HFF-Myc (cell line): ENCODE data around the gene ZDHHC5.

Source experiments
- DNase-seq: peaks from one replicate; pipeline ENCODE4 v3.0.0-alpha.2; 2011; ENCODE audit warnings: low read depth; ENCODE audit errors: extremely low read depth
- H3K4me3 ChIP-seq: replicated peaks from 2 replicates; pipeline ENCODE4 v1.5.1; 2011; ENCODE audit warnings: low read depth, mild to moderate bottlenecking, control low read depth, low read length
- TF ChIP-seq, protein P1 (sequence below): IDR thresholded peaks from 2 replicates; pipeline ENCODE4 v1.5.1; 2012; ENCODE audit warnings: mild to moderate bottlenecking, low read depth, low read length, control low read depth; ENCODE audit errors: missing control alignments

ZDHHC5 gene

GRCh38 chr11:57630171-57630570, 37.7 kb upstream of the ZDHHC5 start:
- no peak overlapping the region for H3K4me3 ChIP-seq
- DNase-seq, result no peak
- TF ChIP-seq, protein P1, sequence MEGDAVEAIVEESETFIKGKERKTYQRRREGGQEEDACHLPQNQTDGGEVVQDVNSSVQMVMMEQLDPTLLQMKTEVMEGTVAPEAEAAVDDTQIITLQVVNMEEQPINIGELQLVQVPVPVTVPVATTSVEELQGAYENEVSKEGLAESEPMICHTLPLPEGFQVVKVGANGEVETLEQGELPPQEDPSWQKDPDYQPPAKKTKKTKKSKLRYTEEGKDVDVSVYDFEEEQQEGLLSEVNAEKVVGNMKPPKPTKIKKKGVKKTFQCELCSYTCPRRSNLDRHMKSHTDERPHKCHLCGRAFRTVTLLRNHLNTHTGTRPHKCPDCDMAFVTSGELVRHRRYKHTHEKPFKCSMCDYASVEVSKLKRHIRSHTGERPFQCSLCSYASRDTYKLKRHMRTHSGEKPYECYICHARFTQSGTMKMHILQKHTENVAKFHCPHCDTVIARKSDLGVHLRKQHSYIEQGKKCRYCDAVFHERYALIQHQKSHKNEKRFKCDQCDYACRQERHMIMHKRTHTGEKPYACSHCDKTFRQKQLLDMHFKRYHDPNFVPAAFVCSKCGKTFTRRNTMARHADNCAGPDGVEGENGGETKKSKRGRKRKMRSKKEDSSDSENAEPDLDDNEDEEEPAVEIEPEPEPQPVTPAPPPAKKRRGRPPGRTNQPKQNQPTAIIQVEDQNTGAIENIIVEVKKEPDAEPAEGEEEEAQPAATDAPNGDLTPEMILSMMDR, result no peak

GRCh38 chr11:57632116-57632515, 35.8 kb upstream of the ZDHHC5 start:
- TF ChIP-seq, protein P1, result no peak
- H3K4me3 ChIP-seq, result no peak overlapping the region
- no peak for DNase-seq

GRCh38 chr11:57633394-57634070, 34.4 kb upstream of the ZDHHC5 start:
- DNase-seq, result no peak
- TF ChIP-seq, protein P1, result no peak
- no peak overlapping the region for H3K4me3 ChIP-seq

- H3K4me3 ChIP-seq, result no peak overlapping the region
- TF ChIP-seq, protein P1, result no peak
- no peak for DNase-seq
These were observed 33.6 kb upstream of the ZDHHC5 start for GRCh38 chr11:57634311-57634710.

DNA sequence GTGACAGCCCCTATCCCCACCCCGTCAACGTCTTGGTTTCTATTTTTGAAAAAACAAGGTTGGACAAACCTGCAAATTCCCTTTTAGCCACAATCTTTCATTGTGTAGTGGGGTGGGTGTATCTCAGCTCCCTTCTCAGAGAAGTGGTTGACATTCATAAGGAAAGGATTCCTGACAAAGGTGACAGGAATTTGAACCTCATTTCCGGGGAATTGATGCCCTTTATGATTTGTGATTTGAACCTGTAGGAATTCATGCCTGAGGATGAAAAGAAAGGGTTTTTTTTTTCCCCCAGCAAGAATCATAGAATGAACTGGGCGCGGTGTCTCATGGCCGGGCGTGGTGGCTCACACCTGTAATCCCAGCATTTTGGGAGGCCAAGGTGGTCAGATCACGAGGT, 32.7 kb upstream of the ZDHHC5 start:
- TF ChIP-seq, protein P1, result no peak
- no peak overlapping the region for H3K4me3 ChIP-seq
- no peak for DNase-seq

DNA sequence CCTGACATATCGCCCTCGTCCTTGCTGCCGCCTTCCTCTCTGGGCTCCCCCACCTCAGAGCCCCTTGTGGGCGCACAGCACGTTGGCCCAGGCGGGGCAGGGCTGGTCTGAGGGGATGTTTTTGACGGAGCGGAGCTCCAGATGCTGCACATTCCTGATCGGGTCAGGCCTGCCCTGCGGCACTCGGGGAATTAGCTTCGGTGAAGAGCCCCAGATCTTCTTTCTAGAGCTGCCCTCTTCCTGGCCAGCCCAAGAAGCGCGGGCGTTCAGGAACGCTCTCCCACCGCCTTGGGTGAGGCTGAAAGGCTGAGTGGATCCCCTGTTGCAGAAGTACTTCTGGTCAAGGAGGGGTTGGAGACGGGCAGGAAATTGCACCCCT, 30.3 kb upstream of the ZDHHC5 start:
- H3K4me3 ChIP-seq, result peak overlapping the region; percentile 97
- TF ChIP-seq, protein P1, result no peak
- DNase-seq, result no peak
